ENCODE data around the gene CD209. TPM values are rescaled to one million over a fixed set of nuclear protein-coding genes. Genes with fewer than 3 reads are reported as not detected.
"Not testable (repeated sequence)": the region's sequence is repeated elsewhere in the genome, so short reads cannot be mapped to it uniquely, and the experiment has no call there.

CD209 gene
- total RNA-seq, 1 donor from 2014 or later = 0.04 TPM

DNA sequence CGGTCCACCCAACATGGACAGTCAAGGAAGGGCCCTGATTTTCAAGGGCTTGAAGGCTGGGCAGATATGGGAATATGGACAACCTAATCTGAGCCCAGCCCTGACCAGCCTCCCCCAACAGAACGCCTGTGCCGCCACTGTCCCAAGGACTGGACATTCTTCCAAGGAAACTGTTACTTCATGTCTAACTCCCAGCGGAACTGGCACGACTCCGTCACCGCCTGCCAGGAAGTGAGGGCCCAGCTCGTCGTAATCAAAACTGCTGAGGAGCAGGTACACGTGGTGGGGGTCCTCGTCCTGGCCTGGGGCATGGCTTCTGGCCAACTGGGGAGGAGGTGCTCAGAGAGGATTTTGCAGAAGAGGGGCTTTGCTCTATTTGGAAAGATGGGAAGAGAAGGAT lies 19.2 kb upstream of the CD209 start:
- DNase-seq (ENCODE audit: low read depth) = no peak
- TF ChIP-seq, protein P1, sequence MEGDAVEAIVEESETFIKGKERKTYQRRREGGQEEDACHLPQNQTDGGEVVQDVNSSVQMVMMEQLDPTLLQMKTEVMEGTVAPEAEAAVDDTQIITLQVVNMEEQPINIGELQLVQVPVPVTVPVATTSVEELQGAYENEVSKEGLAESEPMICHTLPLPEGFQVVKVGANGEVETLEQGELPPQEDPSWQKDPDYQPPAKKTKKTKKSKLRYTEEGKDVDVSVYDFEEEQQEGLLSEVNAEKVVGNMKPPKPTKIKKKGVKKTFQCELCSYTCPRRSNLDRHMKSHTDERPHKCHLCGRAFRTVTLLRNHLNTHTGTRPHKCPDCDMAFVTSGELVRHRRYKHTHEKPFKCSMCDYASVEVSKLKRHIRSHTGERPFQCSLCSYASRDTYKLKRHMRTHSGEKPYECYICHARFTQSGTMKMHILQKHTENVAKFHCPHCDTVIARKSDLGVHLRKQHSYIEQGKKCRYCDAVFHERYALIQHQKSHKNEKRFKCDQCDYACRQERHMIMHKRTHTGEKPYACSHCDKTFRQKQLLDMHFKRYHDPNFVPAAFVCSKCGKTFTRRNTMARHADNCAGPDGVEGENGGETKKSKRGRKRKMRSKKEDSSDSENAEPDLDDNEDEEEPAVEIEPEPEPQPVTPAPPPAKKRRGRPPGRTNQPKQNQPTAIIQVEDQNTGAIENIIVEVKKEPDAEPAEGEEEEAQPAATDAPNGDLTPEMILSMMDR (IDR thresholded peaks at IDR 0.05; ENCODE audit: insufficient read depth, low read length, poor library complexity, severe bottlenecking) = no peak
- Histone ChIP-seq H3K4me3 (ENCODE audit: low read depth, low read length) (no peak overlapping the region), H3K27me3 (ENCODE audit: control insufficient read depth, insufficient read depth, low read length) (peaks cover 2% of the 10 kb centered on the region), H3K36me3 (ENCODE audit: control insufficient read depth, insufficient read depth, low read length) (no peaks in the 10 kb centered on the region)

DNA sequence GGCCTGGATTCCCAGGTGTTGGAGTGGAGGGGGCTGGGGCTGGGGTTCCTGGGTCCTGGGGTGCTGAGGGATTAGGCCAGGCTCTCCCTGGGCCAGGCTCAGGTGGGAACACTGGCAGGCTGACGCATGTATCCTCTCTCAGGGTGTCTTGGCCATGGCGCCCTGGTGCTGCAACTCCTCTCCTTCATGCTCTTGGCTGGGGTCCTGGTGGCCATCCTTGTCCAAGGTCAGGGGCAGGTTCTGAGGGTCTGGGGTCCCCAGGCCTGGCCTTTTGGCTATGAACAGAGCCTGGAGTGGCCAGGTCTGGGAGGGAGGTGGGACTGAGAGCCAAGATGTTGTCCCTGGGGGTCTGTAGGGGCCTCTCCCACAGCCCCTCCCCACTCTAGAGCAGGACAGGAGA lies 17.7 kb upstream of the CD209 start:
- not testable (repeated sequence) for H3K4me3 ChIP-seq (ENCODE audit: low read depth, low read length); H3K36me3 ChIP-seq (ENCODE audit: control insufficient read depth, insufficient read depth, low read length); H3K27me3 ChIP-seq (ENCODE audit: control insufficient read depth, insufficient read depth, low read length); DNase-seq (ENCODE audit: low read depth)

DNA sequence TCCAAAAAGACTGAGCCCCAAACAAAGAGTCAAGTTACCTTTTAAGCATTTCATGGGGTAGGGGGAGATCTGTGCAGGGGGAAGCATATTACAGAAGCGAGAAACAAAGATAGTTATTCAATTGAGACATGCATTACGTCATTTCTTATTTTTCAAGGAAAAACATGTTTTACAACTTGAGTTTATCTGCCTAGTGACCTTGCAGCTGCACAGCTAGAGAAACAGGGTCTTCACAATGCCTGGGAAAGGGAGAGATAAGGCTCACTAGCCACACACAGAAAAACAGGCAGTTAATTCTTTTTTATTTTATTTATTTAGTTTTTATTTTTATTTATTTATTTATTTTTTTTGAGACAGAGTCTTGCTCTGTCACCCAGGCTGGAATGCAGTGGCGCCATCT lies 16.8 kb upstream of the CD209 start:
- not testable (repeated sequence) for H3K4me3 ChIP-seq (ENCODE audit: low read depth, low read length); DNase-seq (ENCODE audit: low read depth); H3K36me3 ChIP-seq (ENCODE audit: control insufficient read depth, insufficient read depth, low read length); H3K27me3 ChIP-seq (ENCODE audit: control insufficient read depth, insufficient read depth, low read length)

DNA sequence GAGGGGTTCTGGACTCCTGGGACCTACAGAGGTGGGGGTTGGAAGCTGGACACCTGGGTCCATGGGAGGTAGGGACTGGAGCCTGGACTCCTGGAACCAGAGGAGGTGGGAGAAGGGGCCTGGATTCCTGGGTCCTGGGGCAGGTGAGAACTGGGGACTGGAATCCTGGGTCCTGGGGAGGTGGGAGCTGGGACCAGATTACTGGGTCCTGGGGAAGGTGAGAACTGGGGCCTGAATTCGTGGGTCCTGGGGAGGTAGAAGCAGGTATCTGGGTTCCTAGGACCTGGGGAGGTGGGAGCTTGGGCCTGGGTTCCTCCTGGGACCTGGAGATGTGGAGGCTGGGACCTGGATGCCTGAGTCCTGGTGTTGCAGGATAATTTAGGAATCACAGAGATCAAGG lies 16.4 kb upstream of the CD209 start:
- TF ChIP-seq, protein P1 (IDR thresholded peaks at IDR 0.05; ENCODE audit: insufficient read depth, low read length, poor library complexity, severe bottlenecking) = no peak

DNA sequence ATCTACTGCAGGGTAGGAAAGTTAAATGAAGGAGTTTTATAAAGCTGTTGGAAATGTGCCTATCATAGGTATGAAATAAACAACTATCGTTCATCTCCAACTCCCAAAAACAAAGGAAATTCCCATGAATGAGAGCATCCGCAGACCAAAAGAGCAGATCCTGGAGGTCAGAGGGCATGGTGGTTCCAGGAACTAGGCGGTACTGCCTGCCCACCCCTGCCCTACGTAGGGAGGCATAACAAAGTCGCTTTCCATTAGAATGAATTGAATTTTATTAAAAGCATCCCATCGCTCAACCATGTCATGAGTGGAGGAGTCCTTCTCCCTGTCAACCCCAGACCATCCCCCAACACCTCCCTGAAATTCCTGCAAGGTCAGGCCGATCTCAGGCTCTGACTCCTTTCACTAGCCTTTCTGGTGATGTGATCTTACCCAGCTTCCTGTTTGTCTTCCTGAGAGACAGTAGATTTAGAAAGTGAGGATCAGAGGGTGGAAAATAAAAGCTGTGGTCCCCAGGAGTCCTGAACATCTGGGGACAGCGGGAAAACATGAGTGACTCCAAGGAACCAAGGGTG lies 15.5 kb upstream of the CD209 start, which contains the start of gene CLEC4M:
Gene CLEC4M (plus strand): TSS at position 525 of the 575 bp plus-strand sequence. CDS start 24 bp downstream, at position 549.
- TF ChIP-seq, protein P1 (IDR thresholded peaks at IDR 0.05; ENCODE audit: insufficient read depth, low read length, poor library complexity, severe bottlenecking) = no peak
- Histone ChIP-seq H3K27me3 (ENCODE audit: control insufficient read depth, insufficient read depth, low read length) (no peaks in the 10 kb centered on the region), H3K4me3 (ENCODE audit: low read depth, low read length) (no peak within 1 kb of the TSS), H3K36me3 (ENCODE audit: control insufficient read depth, insufficient read depth, low read length) (no peaks in the 10 kb centered on the region)
- no peak for DNase-seq (ENCODE audit: low read depth)

More for the DNA sequence above, 16.4 kb upstream of the CD209 start:
- Histone ChIP-seq H3K4me3 (ENCODE audit: low read depth, low read length) (no peak overlapping the region), H3K36me3 (ENCODE audit: control insufficient read depth, insufficient read depth, low read length) (no peaks in the 10 kb centered on the region), H3K27me3 (ENCODE audit: control insufficient read depth, insufficient read depth, low read length) (peaks cover 2% of the 10 kb centered on the region)
- DNase-seq (ENCODE audit: low read depth) = no peak

DNA sequence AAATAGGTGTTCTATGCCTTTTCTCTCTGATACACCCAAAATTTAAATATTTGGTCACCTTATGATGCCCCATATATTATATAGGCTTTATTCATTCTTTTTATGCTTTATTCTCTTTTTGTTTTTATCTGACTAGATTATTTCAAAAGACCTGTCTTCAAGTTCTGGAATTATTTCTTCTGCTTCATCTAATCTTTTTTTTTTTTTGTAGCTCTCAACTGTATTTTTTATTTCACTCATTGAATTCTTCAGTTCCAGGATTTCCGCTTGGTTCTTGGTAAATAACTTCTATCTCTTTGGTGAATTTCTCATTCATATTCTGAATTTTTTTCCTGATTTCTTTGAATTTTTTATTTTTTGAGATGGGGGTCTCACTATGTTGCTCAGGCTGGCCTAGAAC lies 11.8 kb upstream of the CD209 start:
- TF ChIP-seq, protein P1 (IDR thresholded peaks at IDR 0.05; ENCODE audit: insufficient read depth, low read length, poor library complexity, severe bottlenecking) = no peak
- no peaks in the 10 kb centered on the region for H3K36me3 ChIP-seq (ENCODE audit: control insufficient read depth, insufficient read depth, low read length)
- no peak for DNase-seq (ENCODE audit: low read depth)

DNA sequence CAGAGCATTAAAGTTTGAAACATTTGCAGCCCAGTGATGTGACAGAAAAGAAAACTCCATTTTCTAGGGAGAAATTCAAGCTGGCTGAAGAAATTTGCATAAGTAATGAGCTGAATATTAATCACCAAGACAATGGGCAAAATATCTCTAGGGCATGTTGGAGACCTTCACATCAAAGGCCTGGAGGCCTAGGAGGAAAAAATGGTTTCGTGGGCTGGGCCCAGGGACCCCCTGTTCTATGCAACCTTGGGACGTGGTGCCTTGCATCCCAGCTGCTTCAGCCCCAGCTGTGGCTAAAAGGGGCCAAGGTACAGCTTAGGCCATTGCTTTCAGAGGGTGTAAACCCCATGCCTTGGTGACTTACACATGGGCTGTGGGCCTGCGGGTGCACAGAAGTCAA lies 10.0 kb upstream of the CD209 start:
- Histone ChIP-seq H3K36me3 (ENCODE audit: control insufficient read depth, insufficient read depth, low read length) (no peaks in the 10 kb centered on the region), H3K4me3 (ENCODE audit: low read depth, low read length) (no peak overlapping the region), H3K27me3 (ENCODE audit: control insufficient read depth, insufficient read depth, low read length) (no peaks in the 10 kb centered on the region)
- DNase-seq (ENCODE audit: low read depth) = no peak
- TF ChIP-seq, protein P1 (IDR thresholded peaks at IDR 0.05; ENCODE audit: insufficient read depth, low read length, poor library complexity, severe bottlenecking) = no peak

More for the DNA sequence above, 11.8 kb upstream of the CD209 start:
- H3K27me3 ChIP-seq (ENCODE audit: control insufficient read depth, insufficient read depth, low read length) = no peaks in the 10 kb centered on the region
- no peak overlapping the region for H3K4me3 ChIP-seq (ENCODE audit: low read depth, low read length)

Measured in kidney epithelial cell (primary cell).